Loucy (cell line): ENCODE data around the gene CNTRL.
A peak's percentile ranks its signal among the peaks of the same experiment; 100 is the strongest.

Source experiments
- H2AFZ ChIP-seq: fragments of 200-600 bp; sonication (generic); 2 replicates; pipeline ENCODE4 v1.6.0; 2016; ENCODE audit warnings: antibody characterized with exemption, mild to moderate bottlenecking, low read length, moderate library complexity
- H3F3A ChIP-seq: fragments of 200-600 bp; 2 replicates; pipeline ENCODE4 v1.6.0; 2016; ENCODE audit warnings: antibody characterized with exemption, low read depth, mild to moderate bottlenecking
- H3K27me3 ChIP-seq: fragments of 200-600 bp; sonication (generic); 2 replicates; pipeline ENCODE4 v1.6.1; 2014; ENCODE audit warnings: low read length, mild to moderate bottlenecking; ENCODE audit not compliant: insufficient read depth, poor library complexity, severe bottlenecking
- H3K36me3 ChIP-seq: fragments of 200-600 bp; sonication (generic); 2 replicates; pipeline ENCODE4 v1.6.1; 2016; ENCODE audit warnings: low read length; ENCODE audit not compliant: insufficient read depth
- H3K4me1 ChIP-seq: fragments of 200-600 bp; sonication (generic); 2 replicates; pipeline ENCODE4 v1.5.1; 2014; ENCODE audit warnings: low read length, mild to moderate bottlenecking; ENCODE audit not compliant: insufficient read depth, poor library complexity, severe bottlenecking
- H3K4me2 ChIP-seq: fragments of 200-600 bp; sonication (generic); 2 replicates; pipeline ENCODE4 v1.6.0; 2014; ENCODE audit warnings: antibody characterized with exemption, low read length, low read depth, mild to moderate bottlenecking; ENCODE audit not compliant: poor library complexity, severe bottlenecking
- H3K4me3 ChIP-seq: fragments of 200-600 bp; sonication (generic); 2 replicates; pipeline ENCODE4 v1.5.1; 2014; ENCODE audit warnings: low read length, mild to moderate bottlenecking, mixed read lengths; ENCODE audit not compliant: poor library complexity, severe bottlenecking
- H3K79me2 ChIP-seq: fragments of 200-600 bp; sonication (generic); 2 replicates; pipeline ENCODE4 v1.6.1; 2014; ENCODE audit warnings: low read length; ENCODE audit not compliant: insufficient read depth
- H3K9ac ChIP-seq: fragments of 200-600 bp; sonication (generic); 2 replicates; pipeline ENCODE4 v1.6.0; 2014; ENCODE audit warnings: mild to moderate bottlenecking, low read depth, low read length, moderate library complexity; ENCODE audit not compliant: poor library complexity, severe bottlenecking
- H3K9me2 ChIP-seq: fragments of 200-600 bp; sonication (generic); replicated peaks from 2 replicates; pipeline ENCODE4 v1.6.1; 2016; ENCODE audit warnings: low read depth, low read length, mixed read lengths
- H3K9me3 ChIP-seq: fragments of 200-600 bp; sonication (generic); 2 replicates; pipeline ENCODE4 v1.6.1; 2014; ENCODE audit warnings: mild to moderate bottlenecking, antibody characterized with exemption, low read length, low read depth; ENCODE audit not compliant: insufficient read depth
- H4K20me1 ChIP-seq: fragments of 200-600 bp; sonication (generic); 2 replicates; pipeline ENCODE4 v1.6.0; 2014; ENCODE audit warnings: antibody characterized with exemption, low read length, mild to moderate bottlenecking; ENCODE audit not compliant: insufficient read depth, poor library complexity, severe bottlenecking
- CTCF ChIP-seq: fragments of 200-600 bp; sonication (generic); conservative IDR thresholded peaks from 2 replicates; pipeline ENCODE4 v1.5.1; 2014; ENCODE audit warnings: mild to moderate bottlenecking, antibody characterized with exemption, low read length
- EZH2phosphoT487 ChIP-seq: fragments of 200-600 bp; IDR thresholded peaks from 2 replicates; pipeline ENCODE4 v1.6.1; 2018; ENCODE audit warnings: antibody characterized with exemption, mild to moderate bottlenecking, moderate library complexity, borderline replicate concordance

The CNTRL gene

GRCh38 chr9:121160025-121160424, 85.3 kb downstream of the CNTRL start:
- Histone ChIP-seq H3K4me3 (no peak overlapping the region), H3K9me3 (no peaks in the 10 kb centered on the region), H3K4me1 (peaks cover 6% of the 10 kb centered on the region), H4K20me1 (no peaks in the 10 kb centered on the region), H3K9ac (no peak overlapping the region), H3K27me3 (no peaks in the 10 kb centered on the region), H3K79me2 (no peaks in the 10 kb centered on the region), H3K36me3 (peaks cover 87% of the 10 kb centered on the region), H3K4me2 (no peak overlapping the region), H3K9me2 (no peaks in the 10 kb centered on the region), H3F3A (no peaks in the 10 kb centered on the region), H2AFZ (no peak overlapping the region)
- TF ChIP-seq EZH2phosphoT487 (no peak), CTCF (no peak)

- TF ChIP-seq CTCF (no peak), EZH2phosphoT487 (no peak)
Measured at GRCh38 chr9:121168052-121168451, 93.3 kb downstream of the CNTRL start.

GRCh38 chr9:121169094-121169601, 94.4 kb downstream of the CNTRL start:
- Histone ChIP-seq H3K4me1 (peaks cover 18% of the 10 kb centered on the region), H3K9me2 (no peaks in the 10 kb centered on the region), H3K4me2 (peak overlapping the region; percentile 30), H3K4me3 (no peak overlapping the region), H3K36me3 (peaks cover 84% of the 10 kb centered on the region), H3K27me3 (no peaks in the 10 kb centered on the region), H3K79me2 (no peaks in the 10 kb centered on the region), H4K20me1 (no peaks in the 10 kb centered on the region), H2AFZ (no peak overlapping the region), H3K9ac (no peak overlapping the region), H3F3A (peaks cover 15% of the 10 kb centered on the region), H3K9me3 (no peaks in the 10 kb centered on the region)
- TF ChIP-seq EZH2phosphoT487 (no peak), CTCF (peak; percentile 73)

More at GRCh38 chr9:121168052-121168451, 93.3 kb downstream of the CNTRL start:
- H3K27me3 ChIP-seq = no peaks in the 10 kb centered on the region
- peaks cover 81% of the 10 kb centered on the region for H3K36me3 ChIP-seq
- H2AFZ ChIP-seq = no peak overlapping the region
- peaks cover 18% of the 10 kb centered on the region for H3K4me1 ChIP-seq
- H3K9me2 ChIP-seq = no peaks in the 10 kb centered on the region
- no peaks in the 10 kb centered on the region for H3K9me3 ChIP-seq
- H3F3A ChIP-seq = peaks cover 15% of the 10 kb centered on the region
- no peak overlapping the region for H3K4me3 ChIP-seq
- H4K20me1 ChIP-seq = no peaks in the 10 kb centered on the region
- H3K4me2 ChIP-seq = no peak overlapping the region
- no peak overlapping the region for H3K9ac ChIP-seq
- no peaks in the 10 kb centered on the region for H3K79me2 ChIP-seq
